Measurements from ENCODE around the gene BMP7. TPM values are rescaled to one million over a fixed set of nuclear protein-coding genes. Genes with fewer than 3 reads are reported as not detected.

BMP7 gene
- total RNA-seq, 1 experiment from 2014 or later, result 7.5 TPM

GRCh38 chr20:57181639-57182038, 84.8 kb downstream of the BMP7 start:
- no TSS peak for BruUV-seq (replicated peaks)
- ChIA-PET CTCF (no interaction called here), POLR2A (ENCODE audit: low non-redundant PET) (no interaction called here)
- no peaks in the 10 kb centered on the region for H3K4me1 ChIP-seq (ENCODE audit: insufficient read depth, low read length, poor library complexity, severe bottlenecking)
- intact Hi-C loops (cut with micrococcal nuclease; ENCODE audit: unreplicated experiment), result no loop called here
- no peak overlapping the region for H3K27ac ChIP-seq (ENCODE audit: low read depth, low read length, poor library complexity, severe bottlenecking)
- H3K36me3 ChIP-seq (ENCODE audit: insufficient read depth, low read length, poor library complexity, severe bottlenecking), result no peaks in the 10 kb centered on the region
- H3K9me3 ChIP-seq (ENCODE audit: low read depth, low read length, poor library complexity, severe bottlenecking), result no peaks in the 10 kb centered on the region
- no peak for DNase-seq (ENCODE audit: low spot score)
- TF ChIP-seq EZH2 (IDR thresholded peaks at IDR 0.05; ENCODE audit: borderline replicate concordance, low read depth, low read length, poor library complexity, severe bottlenecking), result no peak
- TF ChIP-seq, protein P1, sequence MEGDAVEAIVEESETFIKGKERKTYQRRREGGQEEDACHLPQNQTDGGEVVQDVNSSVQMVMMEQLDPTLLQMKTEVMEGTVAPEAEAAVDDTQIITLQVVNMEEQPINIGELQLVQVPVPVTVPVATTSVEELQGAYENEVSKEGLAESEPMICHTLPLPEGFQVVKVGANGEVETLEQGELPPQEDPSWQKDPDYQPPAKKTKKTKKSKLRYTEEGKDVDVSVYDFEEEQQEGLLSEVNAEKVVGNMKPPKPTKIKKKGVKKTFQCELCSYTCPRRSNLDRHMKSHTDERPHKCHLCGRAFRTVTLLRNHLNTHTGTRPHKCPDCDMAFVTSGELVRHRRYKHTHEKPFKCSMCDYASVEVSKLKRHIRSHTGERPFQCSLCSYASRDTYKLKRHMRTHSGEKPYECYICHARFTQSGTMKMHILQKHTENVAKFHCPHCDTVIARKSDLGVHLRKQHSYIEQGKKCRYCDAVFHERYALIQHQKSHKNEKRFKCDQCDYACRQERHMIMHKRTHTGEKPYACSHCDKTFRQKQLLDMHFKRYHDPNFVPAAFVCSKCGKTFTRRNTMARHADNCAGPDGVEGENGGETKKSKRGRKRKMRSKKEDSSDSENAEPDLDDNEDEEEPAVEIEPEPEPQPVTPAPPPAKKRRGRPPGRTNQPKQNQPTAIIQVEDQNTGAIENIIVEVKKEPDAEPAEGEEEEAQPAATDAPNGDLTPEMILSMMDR (conservative IDR thresholded peaks at IDR 0.05; ENCODE audit: low read depth, low read length), result no peak
- no peaks in the 10 kb centered on the region for H3K27me3 ChIP-seq (replicated peaks; ENCODE audit: insufficient read depth, low read depth, low read length, poor library complexity)
- no peak overlapping the region for H3K4me3 ChIP-seq (ENCODE audit: low read depth, low read length, poor library complexity, severe bottlenecking)

DNA sequence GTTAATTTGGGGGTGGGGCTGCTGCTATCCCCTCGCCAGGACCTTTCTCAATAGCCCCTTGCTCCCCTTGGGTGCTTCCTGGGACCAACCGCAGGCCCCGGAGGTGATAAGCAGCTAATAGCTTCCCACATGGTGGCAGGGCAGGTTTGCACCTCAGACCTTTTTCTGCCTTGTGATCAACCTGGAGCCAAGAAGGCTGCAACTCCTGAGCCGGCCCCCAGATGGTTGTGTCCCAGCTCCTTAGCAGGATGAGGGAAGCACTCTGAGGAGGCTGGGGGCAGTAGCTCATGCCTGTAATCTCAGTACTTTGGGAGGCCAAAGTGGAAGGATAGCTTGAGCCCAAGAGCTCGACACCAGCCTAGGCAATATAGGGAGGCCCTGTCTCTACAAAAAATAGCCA, 85.5 kb downstream of the BMP7 start:
- H3K27me3 ChIP-seq (replicated peaks; ENCODE audit: insufficient read depth, low read depth, low read length, poor library complexity), result no peaks in the 10 kb centered on the region
- H3K36me3 ChIP-seq (ENCODE audit: insufficient read depth, low read length, poor library complexity, severe bottlenecking), result no peaks in the 10 kb centered on the region
- H3K9me3 ChIP-seq (ENCODE audit: low read depth, low read length, poor library complexity, severe bottlenecking), result no peaks in the 10 kb centered on the region
- H3K27ac ChIP-seq (ENCODE audit: low read depth, low read length, poor library complexity, severe bottlenecking), result no peak overlapping the region
- intact Hi-C loops (cut with micrococcal nuclease; ENCODE audit: unreplicated experiment), result no loop called here
- BruUV-seq (replicated peaks), result no TSS peak
- ChIA-PET CTCF (no interaction called here), POLR2A (ENCODE audit: low non-redundant PET) (no interaction called here)
- DNase-seq (ENCODE audit: low spot score), result no peak
- TF ChIP-seq, protein P1 (conservative IDR thresholded peaks at IDR 0.05; ENCODE audit: low read depth, low read length), result no peak
- TF ChIP-seq EZH2 (IDR thresholded peaks at IDR 0.05; ENCODE audit: borderline replicate concordance, low read depth, low read length, poor library complexity, severe bottlenecking), result no peak
- no peak overlapping the region for H3K4me3 ChIP-seq (ENCODE audit: low read depth, low read length, poor library complexity, severe bottlenecking)
- no peaks in the 10 kb centered on the region for H3K4me1 ChIP-seq (ENCODE audit: insufficient read depth, low read length, poor library complexity, severe bottlenecking)

DNA sequence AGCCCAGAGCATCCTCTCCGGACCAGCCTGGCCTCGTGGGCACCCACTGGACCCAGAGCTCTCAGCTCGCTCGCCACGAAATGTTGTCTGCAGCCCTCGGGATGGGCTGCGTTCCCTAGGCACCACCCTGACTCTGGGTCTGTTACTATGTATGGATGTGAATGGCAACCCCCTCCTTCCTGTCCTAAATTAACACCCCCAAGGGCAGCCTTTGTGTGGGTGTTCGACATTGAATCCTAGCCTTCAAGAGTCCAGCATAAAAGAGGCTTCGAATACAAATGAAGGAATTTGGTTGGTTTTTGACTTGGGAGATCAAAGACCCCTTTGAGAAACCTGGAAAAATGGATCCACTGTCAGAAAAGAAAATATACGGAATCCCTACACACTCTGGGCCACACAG, 86.1 kb downstream of the BMP7 start:
- ChIA-PET CTCF (no interaction called here), POLR2A (ENCODE audit: low non-redundant PET) (no interaction called here)
- intact Hi-C loops (cut with micrococcal nuclease; ENCODE audit: unreplicated experiment), result no loop called here
- no peaks in the 10 kb centered on the region for H3K27me3 ChIP-seq (replicated peaks; ENCODE audit: insufficient read depth, low read depth, low read length, poor library complexity)
- no peaks in the 10 kb centered on the region for H3K4me1 ChIP-seq (ENCODE audit: insufficient read depth, low read length, poor library complexity, severe bottlenecking)
- no peak overlapping the region for H3K4me3 ChIP-seq (ENCODE audit: low read depth, low read length, poor library complexity, severe bottlenecking)
- H3K27ac ChIP-seq (ENCODE audit: low read depth, low read length, poor library complexity, severe bottlenecking), result no peak overlapping the region
- DNase-seq (ENCODE audit: low spot score), result no peak
- H3K36me3 ChIP-seq (ENCODE audit: insufficient read depth, low read length, poor library complexity, severe bottlenecking), result no peaks in the 10 kb centered on the region
- no TSS peak for BruUV-seq (replicated peaks)
- no peak for TF ChIP-seq EZH2 (IDR thresholded peaks at IDR 0.05; ENCODE audit: borderline replicate concordance, low read depth, low read length, poor library complexity, severe bottlenecking)
- TF ChIP-seq, protein P1 (conservative IDR thresholded peaks at IDR 0.05; ENCODE audit: low read depth, low read length), result no peak
- no peaks in the 10 kb centered on the region for H3K9me3 ChIP-seq (ENCODE audit: low read depth, low read length, poor library complexity, severe bottlenecking)

Measured in A673 (cell line).